HG02938 (cell line): ENCODE measurements around the gene TET3.

Source experiments
- ATAC-seq: cut with Tn5 transposase; IDR thresholded peaks from one replicate; pipeline ENCODE4 v1.9.1; 2021; ENCODE audit warnings: mild to moderate bottlenecking, moderate library complexity; ENCODE audit not compliant: unreplicated experiment

The TET3 gene

DNA sequence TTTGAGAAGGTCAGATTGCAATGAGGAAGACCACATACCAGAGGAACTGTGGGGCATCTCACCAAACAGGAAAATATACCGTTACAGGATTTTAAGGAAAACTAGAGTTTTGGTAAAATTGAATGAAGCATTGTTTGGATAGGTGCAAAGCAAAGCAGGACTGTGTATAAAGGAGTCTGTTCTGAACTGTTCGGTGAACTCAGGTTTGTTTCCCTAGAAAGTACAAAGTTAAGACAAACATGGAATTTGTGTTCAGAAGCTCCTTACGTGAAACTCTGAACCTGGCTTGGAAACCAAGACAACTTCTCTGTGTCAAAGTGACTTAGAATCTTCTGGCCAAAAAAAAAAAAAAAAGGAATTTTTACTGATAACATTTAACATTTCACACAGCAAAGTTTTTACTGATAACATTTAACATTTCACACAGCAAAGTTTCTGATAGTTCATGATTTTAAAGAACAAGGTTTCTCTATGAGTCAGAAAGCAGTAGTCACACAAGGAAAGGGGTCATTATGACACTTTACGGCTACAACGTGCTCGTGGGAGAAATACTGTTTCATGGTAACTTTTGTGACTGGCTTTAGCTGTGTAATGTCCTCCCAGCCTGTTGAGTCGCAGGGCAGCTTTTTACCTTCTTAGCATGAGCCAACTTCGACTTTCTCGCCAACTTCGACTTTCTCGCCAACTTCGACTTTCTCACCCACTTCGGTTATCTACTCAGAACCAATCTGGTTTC is 21.2 kb upstream of the TET3 start:
- peak; percentile 57 for ATAC-seq

- no peak for ATAC-seq
Measured at GRCh38 chr2:73964223-73964622, 20.5 kb upstream of the TET3 start.

DNA sequence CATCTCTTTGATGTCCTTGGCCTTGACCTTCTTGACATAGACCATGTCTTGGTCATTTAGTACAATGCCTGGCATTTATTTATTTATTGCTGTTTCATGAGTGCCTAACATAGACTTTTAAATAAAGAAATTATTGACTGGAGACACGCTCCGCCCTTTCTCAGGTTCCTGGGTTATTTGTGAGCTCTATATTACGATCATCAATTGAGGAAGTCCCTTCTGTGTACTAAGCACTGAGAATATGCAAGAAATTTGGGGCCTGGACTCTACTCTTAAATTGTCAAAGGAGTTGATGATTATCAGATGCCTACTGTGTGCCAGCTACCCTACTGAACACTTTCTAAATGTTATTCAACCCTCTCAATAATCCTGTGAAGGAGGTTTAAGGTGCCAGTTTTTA is 19.7 kb upstream of the TET3 start:
- no peak for ATAC-seq

DNA sequence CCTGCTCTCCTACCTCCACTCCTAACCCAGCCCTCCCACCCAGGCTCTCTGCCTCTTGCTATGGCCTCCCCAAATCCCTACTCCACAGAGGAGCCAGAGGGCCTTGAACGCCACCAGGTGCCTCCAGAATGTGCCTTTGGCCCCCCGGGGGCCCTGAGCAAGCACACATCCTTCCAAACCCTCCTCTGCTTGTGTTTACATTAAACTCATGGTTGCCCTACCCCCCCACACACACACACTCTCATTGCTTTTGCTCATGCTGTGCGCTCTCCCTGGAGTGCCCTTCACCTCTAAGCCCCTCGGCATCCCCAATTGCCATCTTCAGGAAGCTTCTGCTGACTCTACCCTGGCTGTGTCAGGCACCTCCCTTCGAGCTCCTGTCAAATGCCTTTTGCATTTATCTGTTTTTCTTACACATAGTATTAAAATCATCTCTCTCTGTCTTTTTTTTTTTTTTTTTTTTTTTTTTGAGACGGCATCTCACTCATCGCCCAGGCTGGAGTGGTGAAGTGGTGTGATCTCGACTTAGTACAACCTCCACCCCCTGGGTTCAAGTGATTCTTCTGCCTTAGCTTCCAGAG is 16.3 kb upstream of the TET3 start:
- no peak for ATAC-seq

DNA sequence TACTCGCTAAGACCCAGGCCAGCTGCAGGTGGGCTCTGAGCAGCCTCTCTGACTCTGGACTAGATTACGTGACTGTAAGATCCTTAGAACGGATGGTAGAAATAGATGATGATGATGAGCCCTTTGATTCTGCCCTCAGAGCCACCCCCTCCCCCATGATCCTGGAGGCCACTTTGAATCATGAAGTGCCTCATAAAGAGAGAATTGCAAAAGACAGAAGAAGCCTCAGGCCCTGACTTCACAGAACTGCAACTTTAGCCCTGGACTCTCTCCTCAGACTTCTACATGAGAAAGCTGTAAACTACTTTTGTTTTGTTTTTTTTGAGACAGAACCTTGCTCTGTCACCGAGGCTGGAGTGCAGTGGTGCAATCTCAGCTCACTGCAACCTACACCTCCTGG is 15.4 kb upstream of the TET3 start:
- ATAC-seq, result no peak

DNA sequence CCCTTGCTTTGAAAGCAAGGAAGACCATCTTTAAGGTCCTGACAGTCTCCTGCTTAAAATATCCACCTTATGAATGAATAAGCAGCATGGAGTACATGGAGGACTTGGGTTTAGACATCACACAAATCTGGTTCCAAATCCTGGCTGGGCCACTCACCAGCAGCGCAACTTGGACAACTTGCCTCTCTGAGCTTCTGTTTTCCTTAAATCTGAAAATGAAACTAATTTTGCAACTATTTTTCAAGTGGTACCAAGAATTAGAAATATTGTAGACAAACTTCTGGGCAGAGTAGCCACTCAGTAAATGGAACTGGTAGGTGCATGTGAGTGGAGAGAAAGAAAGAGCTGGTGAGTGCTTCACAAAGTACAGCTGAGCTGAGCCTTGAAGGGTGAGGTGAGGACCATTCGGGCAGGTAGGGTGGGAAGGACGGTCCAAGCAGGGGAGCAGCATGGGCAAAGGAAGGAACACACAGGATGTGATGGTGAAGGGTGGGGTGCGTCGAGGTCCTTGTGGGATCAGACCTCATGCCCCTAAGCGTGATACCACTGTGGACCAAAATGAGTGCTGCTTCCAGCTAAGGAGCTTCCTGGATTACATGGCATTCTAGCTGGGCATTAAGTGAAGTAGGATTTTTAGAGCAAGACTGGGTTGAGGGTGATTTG is 14.4 kb upstream of the TET3 start:
- ATAC-seq, result peak; percentile 11

DNA sequence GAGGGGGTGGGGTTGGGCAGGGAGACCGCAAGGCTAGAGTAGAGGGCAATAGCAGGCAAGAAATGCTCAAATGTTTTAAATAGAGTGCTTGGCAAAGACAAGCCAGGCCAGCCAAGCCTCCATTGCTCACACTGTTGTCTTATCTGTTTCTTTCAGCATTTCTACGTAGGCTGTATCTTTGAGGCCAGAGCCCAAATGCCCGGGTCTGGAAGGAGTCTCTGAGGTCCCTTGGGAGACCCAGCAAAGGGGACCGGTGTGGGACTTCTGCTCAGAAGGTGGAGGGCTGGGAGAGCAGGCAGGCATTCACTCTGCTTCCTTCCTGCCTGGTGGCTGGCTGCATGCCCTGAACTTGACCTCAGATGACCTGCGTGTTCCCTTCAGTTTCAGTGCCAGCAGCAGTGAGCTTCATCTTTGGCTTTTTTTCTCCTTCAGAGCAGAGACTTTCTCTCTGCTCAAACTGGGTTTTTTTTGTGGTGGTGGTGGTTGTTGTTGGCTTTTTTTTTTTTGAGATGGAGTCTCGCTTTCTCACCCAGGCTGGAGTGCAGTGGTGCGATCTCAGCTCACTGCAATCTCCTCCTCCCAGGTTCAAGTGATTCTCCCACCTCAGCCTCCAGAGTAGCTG is 13.7 kb upstream of the TET3 start:
- ATAC-seq, result peak; percentile 62

- no peak for ATAC-seq
Measured at GRCh38 chr2:73971722-73972121, 13.0 kb upstream of the TET3 start.

GRCh38 chr2:73972846-73973245 is 11.9 kb upstream of the TET3 start:
- no peak for ATAC-seq

GRCh38 chr2:73975731-73976130 is 9.0 kb upstream of the TET3 start:
- no peak for ATAC-seq

GRCh38 chr2:73976803-73977202 is 7.9 kb upstream of the TET3 start:
- no peak for ATAC-seq

DNA sequence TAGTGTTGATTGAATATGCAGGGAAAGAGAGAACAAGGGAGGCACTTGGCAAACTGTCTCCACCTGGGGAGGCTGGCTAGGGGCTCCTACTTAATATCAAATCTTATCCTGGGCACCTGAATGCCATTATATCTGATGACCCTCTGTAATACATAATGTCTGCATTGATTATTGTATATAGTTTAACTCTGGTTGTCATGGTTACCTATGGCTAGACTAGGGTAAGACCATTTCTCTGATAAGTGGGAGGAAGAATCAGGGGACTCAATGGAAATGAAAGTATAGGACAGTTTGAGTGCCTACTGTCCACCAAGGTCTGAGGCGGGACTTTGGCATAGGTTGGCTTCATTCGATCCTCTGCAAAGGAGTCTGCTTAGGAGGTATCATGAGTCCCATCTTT is 7.2 kb upstream of the TET3 start:
- no peak for ATAC-seq

DNA sequence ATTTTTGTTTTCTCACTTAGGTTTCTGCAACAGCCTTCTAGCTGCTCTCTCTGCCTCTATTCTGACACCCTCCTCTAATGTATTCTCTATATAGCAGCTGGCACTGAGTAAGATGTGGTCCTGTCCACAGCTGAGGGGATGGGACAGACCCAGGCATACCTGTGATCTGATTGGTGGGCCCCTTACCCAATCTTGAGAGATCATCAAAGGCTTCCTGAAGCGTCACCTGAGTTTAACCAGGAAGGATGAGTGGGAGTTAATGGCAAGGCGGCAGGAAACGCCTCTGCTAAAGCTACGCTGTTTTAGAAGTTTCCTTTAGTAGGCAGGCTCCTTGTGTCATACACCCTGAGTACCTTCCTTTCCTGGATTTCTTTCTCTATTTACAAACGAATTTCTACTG is 5.7 kb upstream of the TET3 start:
- ATAC-seq, result peak; percentile 38

DNA sequence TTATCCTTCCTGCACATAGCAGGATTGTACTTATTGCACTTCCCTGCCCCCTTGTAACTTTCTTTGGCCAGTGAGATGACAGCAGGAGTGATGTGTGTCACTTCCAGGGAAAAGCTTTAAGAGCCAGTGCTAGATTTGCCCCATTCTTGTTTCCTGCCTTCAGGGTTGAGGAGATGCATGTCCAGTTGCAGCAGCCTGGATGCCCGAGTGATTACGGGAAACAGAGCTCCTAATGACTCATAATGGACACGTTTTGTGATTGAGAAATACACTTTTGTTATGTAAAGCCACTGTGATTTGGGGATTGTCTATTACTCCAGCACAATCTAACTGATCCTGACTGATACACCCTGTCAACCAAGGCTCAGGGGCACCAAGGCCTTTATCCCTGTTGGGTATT is 5.0 kb upstream of the TET3 start:
- no peak for ATAC-seq

- ATAC-seq, result no peak
Measured at GRCh38 chr2:73980566-73980965, 4.1 kb upstream of the TET3 start.

- ATAC-seq, result no peak
Measured at GRCh38 chr2:73981081-73982001, 3.4 kb upstream of the TET3 start.

DNA sequence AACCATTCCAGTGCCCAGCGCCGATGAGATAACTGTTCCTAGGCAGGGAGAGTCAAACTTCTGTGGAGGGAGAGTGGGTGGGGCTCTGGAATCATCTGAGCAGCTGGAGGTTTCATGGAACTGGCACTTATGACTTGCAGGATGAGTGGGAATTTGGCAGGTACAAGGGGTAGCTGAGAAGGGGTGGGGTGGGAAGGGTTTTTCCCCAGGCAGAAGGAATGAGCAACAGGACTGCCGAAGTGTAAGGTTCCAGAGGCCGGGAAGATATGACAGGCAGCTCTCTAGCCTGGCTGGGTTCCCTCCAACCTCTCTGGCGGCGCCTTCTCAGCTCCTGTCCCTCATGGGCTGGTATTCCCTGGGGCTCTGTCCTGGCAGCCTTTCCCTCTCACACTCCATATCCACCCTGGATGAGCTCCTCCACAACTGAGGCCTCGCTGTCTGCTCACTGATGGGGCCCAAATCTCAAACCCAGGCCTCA is 2.5 kb upstream of the TET3 start:
- ATAC-seq, result no peak

DNA sequence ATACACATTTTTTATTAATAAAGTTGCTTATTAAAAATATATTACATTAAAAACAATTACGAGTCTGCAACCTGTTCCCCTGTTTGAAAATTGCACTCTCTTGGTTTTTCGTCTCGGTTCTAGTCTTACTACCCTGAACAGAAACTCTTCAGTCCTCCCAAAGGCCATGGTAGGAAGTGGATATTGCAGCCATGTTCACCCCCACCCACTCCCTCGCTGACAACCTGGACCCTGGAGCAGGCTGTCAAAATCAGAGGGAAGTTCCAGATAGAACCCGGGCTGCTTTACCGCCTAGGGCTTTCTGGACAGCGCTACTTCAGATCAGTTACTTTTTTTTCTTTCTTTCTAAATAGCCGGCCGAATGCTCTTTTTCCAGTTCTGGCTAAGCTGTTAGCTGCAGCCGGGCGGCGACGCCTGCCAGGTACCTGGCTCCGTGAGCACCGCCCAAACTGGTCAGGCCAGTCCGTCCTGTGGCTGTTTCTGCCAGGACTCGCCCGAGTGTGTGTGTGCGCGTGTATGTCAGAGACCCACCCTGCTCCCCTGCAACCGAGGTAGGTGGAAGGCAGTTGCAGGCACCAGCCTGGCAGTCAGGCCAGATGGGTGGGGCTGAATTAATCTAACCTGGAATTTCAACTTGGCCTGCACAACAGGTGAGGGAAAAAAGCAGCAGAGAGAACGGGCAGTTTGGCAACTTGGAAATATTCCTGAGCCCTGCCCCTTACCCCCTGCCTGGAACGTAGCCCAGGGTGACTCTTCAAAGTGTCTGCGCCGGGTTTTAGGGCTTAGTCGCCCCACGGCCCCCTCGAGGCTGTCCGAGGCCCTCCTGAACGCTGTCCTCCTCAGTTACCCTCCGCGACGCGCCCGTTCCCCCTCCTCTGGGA is 1.1 kb upstream of the TET3 start:
- no peak for ATAC-seq

DNA sequence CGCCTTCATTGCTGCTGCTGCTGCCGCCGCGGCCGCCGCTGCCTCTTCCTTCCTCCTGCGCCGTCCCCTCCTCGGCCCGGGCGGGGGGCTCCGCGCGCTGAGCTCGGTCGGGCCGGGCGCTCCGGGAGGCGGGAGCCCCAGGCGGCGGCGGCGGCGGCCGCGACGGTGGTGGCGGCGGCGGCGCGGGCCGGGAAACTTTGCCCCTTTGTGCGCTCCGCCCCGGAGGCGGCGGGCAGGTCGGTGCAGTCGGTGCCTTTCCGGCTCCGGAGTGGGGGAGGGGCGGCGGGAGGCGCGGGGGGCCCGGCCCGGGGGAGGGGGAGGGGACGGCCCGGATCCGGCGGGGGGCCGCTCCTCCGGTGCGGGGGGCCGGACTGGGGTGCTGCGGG is 205 bp downstream of the TET3 start:
- no peak for ATAC-seq
